H1 (cell line): ENCODE data around the gene EGR2. TPM values are rescaled to one million over a fixed set of nuclear protein-coding genes. Genes with fewer than 3 reads are reported as not detected.

Experiments
- CTCF ChIA-PET: fragments of 300-600 bp; sonication (Branson Sonifier 250); formaldehyde crosslinking; loops from one replicate; lab custom pipeline; 2021; ENCODE audit not compliant: partially characterized antibody; lab: Charles Lee
- POLR2A ChIA-PET: fragments of 300-600 bp; sonication (Branson Sonifier 250); formaldehyde crosslinking; loops from one replicate; lab custom pipeline; 2021; ENCODE audit warnings: inconsistent platforms; ENCODE audit not compliant: partially characterized antibody; lab: Charles Lee
- DNase-seq, 2 experiments: peaks; one replicate each; pipeline versions ENCODE4 v3.0.0 to v3.0.0-alpha.2; 2010 to 2022; ENCODE audit warnings: low spot score in 2 of 2, low read depth in 1 of 2, mixed read lengths in 1 of 2
- FAIRE-seq: peaks from 2 replicates; lab custom pipeline; 2011; peaks lifted over from hg19 to GRCh38; lab: Jason Lieb, UNC
- H2AFZ ChIP-seq: 2 replicates; pipeline ENCODE4 v1.8.1; 2012; ENCODE audit warnings: low read length, inconsistent platforms
- H2AK5ac ChIP-seq: 2 replicates; pipeline ENCODE4 v1.6.1; 2013; ENCODE audit warnings: low read depth, low read length
- H2BK120ac ChIP-seq: replicated peaks from 2 replicates; pipeline ENCODE3; 2013; ENCODE audit warnings: low read depth, low read length, inconsistent platforms
- H2BK12ac ChIP-seq: 2 replicates; pipeline ENCODE4 v1.6.1; 2013; ENCODE audit warnings: low read depth, low read length
- H2BK15ac ChIP-seq: 2 replicates; pipeline ENCODE4 v1.6.1; 2013; ENCODE audit warnings: low read length
- H2BK20ac ChIP-seq: 2 replicates; pipeline ENCODE4 v1.6.1; 2013; ENCODE audit warnings: low read length
- H2BK5ac ChIP-seq: 2 replicates; pipeline ENCODE4 v1.6.1; 2013; ENCODE audit warnings: low read depth, low read length
- H3K14ac ChIP-seq: 2 replicates; pipeline ENCODE4 v1.6.1; 2013; ENCODE audit warnings: inconsistent platforms; ENCODE audit not compliant: insufficient read length
- H3K18ac ChIP-seq: 2 replicates; pipeline ENCODE4 v1.6.1; 2013; ENCODE audit warnings: low read length; ENCODE audit errors: extremely low read depth
- H3K23ac ChIP-seq: 2 replicates; pipeline ENCODE4 v1.6.1; 2013; ENCODE audit warnings: inconsistent platforms; ENCODE audit not compliant: insufficient read length
- H3K23me2 ChIP-seq: 2 replicates; pipeline ENCODE4 v1.6.1; 2013; ENCODE audit warnings: low read depth, low read length
- H3K27ac ChIP-seq: 2 replicates; pipeline ENCODE4 v1.6.1; 2011; ENCODE audit warnings: low read depth, low read length, inconsistent platforms
- H3K27me3 ChIP-seq, 4 experiments: replicated peaks in 1 of 4; 1 replicate in 1 of 4; 2 replicates in 3 of 4; pipeline versions ENCODE4 v1.6.1 to v1.8.1; 2011 to 2013; ENCODE audit warnings: low read length in 3 of 4, mild to moderate bottlenecking in 3 of 4, inconsistent platforms in 2 of 4, mixed read lengths in 2 of 4, moderate library complexity in 1 of 4; ENCODE audit not compliant: control insufficient read depth in 3 of 4, insufficient read depth in 3 of 4; ENCODE audit errors: extremely low read depth in 1 of 4
- H3K36me3 ChIP-seq, 4 experiments: 2 replicates each; pipeline versions ENCODE4 v1.6.1 to v1.8.1; 2011 to 2013; ENCODE audit warnings: mild to moderate bottlenecking in 4 of 4, low read length in 3 of 4, moderate library complexity in 2 of 4, control low read depth in 1 of 4, inconsistent platforms in 1 of 4; ENCODE audit not compliant: insufficient read depth in 4 of 4, control insufficient read depth in 2 of 4
- H3K4ac ChIP-seq: replicated peaks from 2 replicates; pipeline ENCODE3; 2013; ENCODE audit warnings: low read length, low read depth, mixed read lengths, inconsistent platforms; ENCODE audit not compliant: insufficient read length
- H3K4me1 ChIP-seq, 4 experiments: replicated peaks in 1 of 4; 1 replicate in 1 of 4; 2 replicates in 3 of 4; pipeline versions ENCODE4 v1.6.1 to v1.8.1; 2011 to 2013; ENCODE audit warnings: low read length in 3 of 4, inconsistent platforms in 2 of 4, mixed read lengths in 1 of 4; ENCODE audit not compliant: insufficient read depth in 4 of 4, control insufficient read depth in 3 of 4
- H3K4me2 ChIP-seq, 2 experiments: 2 replicates each; pipeline versions ENCODE4 v1.6.1 to v1.8.1; 2011 to 2013; ENCODE audit warnings: low read depth in 2 of 2, low read length in 2 of 2, control low read depth in 1 of 2, inconsistent platforms in 1 of 2, mild to moderate bottlenecking in 1 of 2; ENCODE audit not compliant: insufficient read depth in 1 of 2
- H3K4me3 ChIP-seq, 4 experiments: fragments of 200-600, 300-600 bp in 1 of 4; sonication (generic), shearing (Covaris generic), sonication (Bioruptor Twin) in 1 of 4; 2 replicates each; pipeline versions ENCODE4 v1.5.1 to v1.8.1; 2011 to 2016; ENCODE audit warnings: low read length in 4 of 4, low read depth in 3 of 4, control low read depth in 2 of 4, inconsistent platforms in 2 of 4, mild to moderate bottlenecking in 2 of 4, mixed read lengths in 1 of 4, moderate library complexity in 1 of 4; ENCODE audit not compliant: insufficient read depth in 2 of 4; ENCODE audit errors: extremely low read depth in 1 of 4
- H3K56ac ChIP-seq: replicated peaks from 2 replicates; pipeline ENCODE3; 2013; ENCODE audit warnings: low read depth, mild to moderate bottlenecking, mixed read lengths, low read length, inconsistent platforms; ENCODE audit not compliant: insufficient read length
- H3K79me1 ChIP-seq: 2 replicates; pipeline ENCODE4 v1.6.1; 2013; ENCODE audit warnings: low read depth, low read length, control low read depth
- H3K79me2 ChIP-seq, 2 experiments: 2 replicates each; pipeline versions ENCODE4 v1.6.1 to v1.8.1; 2012 to 2013; ENCODE audit warnings: low read length in 2 of 2, mild to moderate bottlenecking in 2 of 2, inconsistent platforms in 1 of 2; ENCODE audit not compliant: insufficient read depth in 2 of 2, control insufficient read depth in 1 of 2
- H3K9ac ChIP-seq, 4 experiments: replicated peaks in 1 of 4; 1 replicate in 1 of 4; 2 replicates in 3 of 4; pipeline versions ENCODE4 v1.6.1 to v1.8.1; 2011 to 2013; ENCODE audit warnings: low read depth in 3 of 4, low read length in 3 of 4, control low read depth in 2 of 4, mild to moderate bottlenecking in 2 of 4, moderate library complexity in 2 of 4, inconsistent platforms in 1 of 4; ENCODE audit errors: extremely low read depth in 1 of 4
- H3K9me3 ChIP-seq, 2 experiments: 2 replicates each; pipeline versions ENCODE4 v1.6.1 to v1.8.1; 2012 to 2013; ENCODE audit warnings: mild to moderate bottlenecking in 2 of 2, moderate library complexity in 2 of 2, control low read depth in 1 of 2, inconsistent platforms in 1 of 2, low read depth in 1 of 2, low read length in 1 of 2, mixed read lengths in 1 of 2; ENCODE audit not compliant: insufficient read depth in 2 of 2
- H4K20me1 ChIP-seq, 2 experiments: replicated peaks in 1 of 2; 2 replicates each; pipeline versions ENCODE3 to v1.8.1; 2011 to 2013; ENCODE audit warnings: inconsistent platforms in 2 of 2, low read length in 2 of 2, mild to moderate bottlenecking in 1 of 2; ENCODE audit not compliant: insufficient read depth in 2 of 2, control insufficient read depth in 1 of 2
- H4K5ac ChIP-seq: 2 replicates; pipeline ENCODE4 v1.6.1; 2013; ENCODE audit warnings: low read length, low read depth, mixed read lengths, inconsistent platforms; ENCODE audit not compliant: insufficient read length
- H4K8ac ChIP-seq: 2 replicates; pipeline ENCODE4 v1.8.0; 2013; ENCODE audit warnings: mild to moderate bottlenecking, moderate library complexity, low read length, inconsistent platforms; ENCODE audit not compliant: insufficient read depth; ENCODE audit errors: extremely low read depth
- H4K91ac ChIP-seq: replicated peaks from 2 replicates; pipeline ENCODE3; 2013; ENCODE audit warnings: low read length, mixed read lengths, inconsistent platforms; ENCODE audit not compliant: insufficient read length
- BRCA1 ChIP-seq: IDR thresholded peaks from 2 replicates; pipeline ENCODE4 v1.6.1; 2012; ENCODE audit warnings: low read depth, low read length, improper control_type of control experiment
- CTCF ChIP-seq, 3 experiments: IDR thresholded peaks; 1 replicate in 2 of 3; 2 replicates in 1 of 3; pipeline versions ENCODE4 v1.5.1 to v1.6.1; 2011; ENCODE audit warnings: low read length in 3 of 3, mild to moderate bottlenecking in 3 of 3, inconsistent platforms in 2 of 3, low read depth in 1 of 3, moderate library complexity in 1 of 3; ENCODE audit not compliant: insufficient read depth in 1 of 3; ENCODE audit errors: control extremely low read depth in 1 of 3
- EZH2 ChIP-seq: fragments of 200-600 bp; sonication (generic); IDR thresholded peaks from 2 replicates; pipeline ENCODE4 v1.7.1; 2012; ENCODE audit warnings: low read depth, mild to moderate bottlenecking, moderate library complexity, low read length, inconsistent platforms; ENCODE audit not compliant: severe bottlenecking
- HDAC6 ChIP-seq: IDR thresholded peaks from one replicate; pipeline ENCODE4 v1.7.1; 2012; ENCODE audit warnings: low read depth, mild to moderate bottlenecking, inconsistent platforms, low read length, moderate library complexity
- KDM4A ChIP-seq: IDR thresholded peaks from one replicate; pipeline ENCODE4 v1.7.1; 2012; ENCODE audit warnings: low read depth, mild to moderate bottlenecking, moderate library complexity, low read length, inconsistent platforms; ENCODE audit not compliant: severe bottlenecking
- MAFK ChIP-seq: IDR thresholded peaks from 2 replicates; pipeline ENCODE4 v1.6.1; 2012; ENCODE audit warnings: low read depth, mild to moderate bottlenecking, improper control_type of control experiment, low read length
- POLR2A ChIP-seq, 2 experiments: IDR thresholded peaks; 1 replicate in 1 of 2; 2 replicates in 1 of 2; pipeline ENCODE4 v1.6.1; 2011; ENCODE audit warnings: low read depth in 2 of 2, low read length in 2 of 2, mild to moderate bottlenecking in 2 of 2; ENCODE audit errors: control extremely low read depth in 1 of 2
- POLR2AphosphoS5 ChIP-seq: IDR thresholded peaks from 2 replicates; pipeline ENCODE4 v1.6.1; 2011; ENCODE audit warnings: low read depth, low read length
- RAD21 ChIP-seq, 2 experiments: IDR thresholded peaks in 1 of 2; conservative IDR thresholded peaks in 1 of 2; 2 replicates each; pipeline ENCODE4 v1.6.1; 2011; ENCODE audit warnings: low read depth in 2 of 2, low read length in 2 of 2, improper control_type of control experiment in 1 of 2, inconsistent platforms in 1 of 2, mild to moderate bottlenecking in 1 of 2, moderate library complexity in 1 of 2
- TBP ChIP-seq: IDR thresholded peaks from 2 replicates; pipeline ENCODE4 v1.6.1; 2011; ENCODE audit warnings: low read depth, low read length, improper control_type of control experiment
- WGBS, 2 experiments: shearing (Covaris generic) in 1 of 2; methylation state at CpG; one replicate each; pipeline versions ENCODE4 v1.1.6 to v1.1.7; 2013 to 2015; ENCODE audit warnings: low lambda C conversion rate in 2 of 2, mixed read lengths in 2 of 2, inconsistent platforms in 1 of 2, low coverage in 1 of 2, missing lambda C conversion rate in 1 of 2; ENCODE audit not compliant: insufficient replicate concordance in 2 of 2, insufficient coverage in 1 of 2, insufficient read length in 1 of 2; ENCODE audit errors: extremely low coverage in 1 of 2, missing lambda C conversion rate in 1 of 2; 5-methylcytosine and 5-hydroxymethylcytosine counted together
- polyA plus RNA-seq, 7 experiments: library from polyadenylated mRNA; depleted of rRNA in 3 of 7; stranded (reverse) in 5 of 7; unstranded in 2 of 7; fragments of >200 nt in 5 of 7; fragments of 200-250 nt in 2 of 7; gene quantifications; 1 replicate in 5 of 7; 2 replicates in 1 of 7; 4 replicates in 1 of 7; pipeline versions ENCODE4 v1.2.1 to v1.2.3, GENCODE V29; 2011 to 2013; ENCODE audit warnings: missing spikeins in 2 of 7, mixed read lengths in 2 of 7
- total RNA-seq: library from RNA; stranded (reverse); fragmentation: NEBNext Ultra II Directional; extraction: Animal tissue kit (Norgen Biotek cat#: 25700); gene quantifications from 2 replicates; pipeline ENCODE4 v1.2.1, GENCODE V29; 2021
- TF ChIP-seq, protein P1 (sequence below): IDR thresholded peaks from 2 replicates; pipeline ENCODE4 v1.6.1; 2012; ENCODE audit warnings: inconsistent platforms

Gene EGR2
- total and polyA plus RNA-seq, 2 of the 8 experiments (the other 6 are each of a cell fraction or from before 2014, with no cell fraction given) = 1.3 to 2.1 TPM

GRCh38 chr10:62826273-62826672, 10.1 kb upstream of the EGR2 start:
- H3K79me2 ChIP-seq = no peaks in the 10 kb centered on the region
- DNase-seq (no peak), FAIRE-seq (no peak)
- TF ChIP-seq RAD21 (IDR thresholded peaks at IDR 0.05 in 1 of 2, conservative IDR thresholded peaks at IDR 0.05 in 1 of 2; ENCODE audit: low read depth in 2 of 2, low read length in 2 of 2) = no peak
- no peak for TF ChIP-seq BRCA1
- TF ChIP-seq EZH2 = no peak
- TF ChIP-seq TBP = no peak
- TF ChIP-seq HDAC6 = no peak
- no peak for TF ChIP-seq MAFK
- TF ChIP-seq, protein P1, sequence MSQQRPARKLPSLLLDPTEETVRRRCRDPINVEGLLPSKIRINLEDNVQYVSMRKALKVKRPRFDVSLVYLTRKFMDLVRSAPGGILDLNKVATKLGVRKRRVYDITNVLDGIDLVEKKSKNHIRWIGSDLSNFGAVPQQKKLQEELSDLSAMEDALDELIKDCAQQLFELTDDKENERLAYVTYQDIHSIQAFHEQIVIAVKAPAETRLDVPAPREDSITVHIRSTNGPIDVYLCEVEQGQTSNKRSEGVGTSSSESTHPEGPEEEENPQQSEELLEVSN = no peak
- TF ChIP-seq KDM4A = no peak
- TF ChIP-seq POLR2A (IDR thresholded peaks at IDR 0.05; ENCODE audit: control extremely low read depth in 1 of 2, low read depth in 2 of 2, low read length in 2 of 2) = no peak
- no peak for TF ChIP-seq POLR2AphosphoS5
- no peak for TF ChIP-seq CTCF (IDR thresholded peaks at IDR 0.05; ENCODE audit: control extremely low read depth in 1 of 3, insufficient read depth in 1 of 3, low read depth in 1 of 3, low read length in 3 of 3)

More at GRCh38 chr10:62826273-62826672, 10.1 kb upstream of the EGR2 start:
- Histone ChIP-seq H3K79me1 (no peaks in the 10 kb centered on the region), H2AK5ac (no peak overlapping the region), H3K56ac (no peak overlapping the region), H3K27ac (no peak overlapping the region), H3K9ac (no peak overlapping the region), H4K91ac (no peak overlapping the region), H3K4me2 (no peak overlapping the region), H3K4me3 (no peak overlapping the region), H2BK15ac (no peak overlapping the region), H3K23me2 (no peaks in the 10 kb centered on the region), H3K23ac (no peak overlapping the region), H4K8ac (no peak overlapping the region), H2BK12ac (no peak overlapping the region), H3K36me3 (no peaks in the 10 kb centered on the region), H4K20me1 (no peaks in the 10 kb centered on the region), H4K5ac (no peak overlapping the region), H2BK120ac (no peak overlapping the region), H3K18ac (no peak overlapping the region), H3K9me3 (no peaks in the 10 kb centered on the region), H2BK5ac (no peak overlapping the region), H3K27me3 (no peaks in the 10 kb centered on the region), H3K4me1 (no peaks in the 10 kb centered on the region), H3K14ac (no peak overlapping the region), H2AFZ (no peak overlapping the region), H2BK20ac (no peak overlapping the region), H3K4ac (no peak overlapping the region)
- ChIA-PET POLR2A (interaction anchor here (0.6 kb wide), 1 partner anchor 545 kb away, joined by 3 read pairs; no protein-coding TSS in a partner anchor), CTCF (interaction anchor here (0.8 to 0.9 kb wide), 2 partner anchors 17 to 330 kb away, joined by 3 read pairs; no protein-coding TSS in a partner anchor)
- WGBS, 2 experiments = 82% methylated on average over 1 of the region's 1 CpG; no CpG with 5 or more reads in 1 of the 2 experiments
